Endodermal cell (in vitro differentiated cells): ENCODE results near the gene BARHL1. TPM values are rescaled to one million over a fixed set of nuclear protein-coding genes. Genes with fewer than 3 reads are reported as not detected.
"Not testable (repeated sequence)": the region's sequence is repeated elsewhere in the genome, so short reads cannot be mapped to it uniquely, and the experiment has no call there.

Source experiments
- DNase-seq: peaks from one replicate; pipeline ENCODE4 v3.0.0-alpha.2; 2017
- H3K27ac ChIP-seq: 2 replicates; pipeline ENCODE4 v1.5.1; 2013; ENCODE audit warnings: mild to moderate bottlenecking, low read depth, low read length, moderate library complexity
- H3K27me3 ChIP-seq: 2 replicates; pipeline ENCODE4 v1.6.1; 2013; ENCODE audit warnings: mild to moderate bottlenecking, low read length, moderate library complexity; ENCODE audit not compliant: insufficient read depth, control insufficient read depth, poor library complexity, severe bottlenecking
- H3K36me3 ChIP-seq: 2 replicates; pipeline ENCODE4 v1.7.0; 2013; ENCODE audit warnings: mild to moderate bottlenecking, low read length, moderate library complexity; ENCODE audit not compliant: control insufficient read depth, insufficient read depth
- H3K4me1 ChIP-seq: one replicate; pipeline ENCODE4 v1.7.0; 2013; ENCODE audit warnings: low read length; ENCODE audit not compliant: control insufficient read depth, insufficient read depth
- H3K4me3 ChIP-seq: 2 replicates; pipeline ENCODE4 v1.5.1; 2013; ENCODE audit warnings: mild to moderate bottlenecking, low read length, moderate library complexity
- H3K9ac ChIP-seq: 2 replicates; pipeline ENCODE4 v1.6.1; 2013; ENCODE audit warnings: mild to moderate bottlenecking, low read length, moderate library complexity; ENCODE audit not compliant: poor library complexity, severe bottlenecking; ENCODE audit errors: extremely low read depth
- H3K9me3 ChIP-seq: 2 replicates; pipeline ENCODE4 v1.6.1; 2013; ENCODE audit warnings: mild to moderate bottlenecking, low read length, moderate library complexity; ENCODE audit not compliant: control insufficient read depth
- H3K27ac Mint-ChIP-seq: 2 replicates; pipeline ENCODE4 v1.8.0; 2020; ENCODE audit warnings: mixed read lengths
- H3K27me3 Mint-ChIP-seq: 2 replicates; pipeline ENCODE4 v1.8.0; 2021; ENCODE audit warnings: mild to moderate bottlenecking, mixed read lengths; ENCODE audit not compliant: insufficient read depth
- H3K36me3 Mint-ChIP-seq: 2 replicates; pipeline ENCODE4 v1.8.0; 2020; ENCODE audit warnings: low read depth, mixed read lengths
- H3K4me1 Mint-ChIP-seq: 2 replicates; pipeline ENCODE4 v1.8.0; 2020; ENCODE audit warnings: mixed read lengths
- H3K4me3 Mint-ChIP-seq: 2 replicates; pipeline ENCODE4 v1.8.0; 2020; ENCODE audit warnings: mild to moderate bottlenecking, moderate library complexity, mixed read lengths
- H3K9me3 Mint-ChIP-seq: 2 replicates; pipeline ENCODE4 v1.8.0; 2020; ENCODE audit warnings: mild to moderate bottlenecking, mixed read lengths
- CTCF ChIP-seq: fragments of 200-600 bp; sonication (generic); conservative IDR thresholded peaks from 2 replicates; pipeline ENCODE4 v1.5.0; 2021; ENCODE audit warnings: antibody characterized with exemption, mild to moderate bottlenecking
- WGBS, 2 experiments: methylation state at CpG; one replicate each; pipeline versions ENCODE4 v1.1.5 to v1.1.7; 2013; ENCODE audit warnings: missing lambda C conversion rate in 2 of 2, mixed read lengths in 1 of 2; ENCODE audit not compliant: insufficient coverage in 1 of 2, insufficient read length in 1 of 2; 5-methylcytosine and 5-hydroxymethylcytosine counted together
- total RNA-seq, 2 donors: library from RNA; stranded (reverse); fragmentation: NEBNext Ultra II Directional in 1 of 2; extraction: Animal tissue kit (Norgen Biotek cat#: 25700) in 1 of 2; gene quantifications; 2 replicates in 1 of 2; 3 replicates in 1 of 2; pipeline ENCODE4 v1.2.1, GENCODE V29; 2021

The BARHL1 gene
- total RNA-seq, 2 donors from 2014 or later, result not detected

GRCh38 chr9:132560616-132561202 lies 21.7 kb upstream of the BARHL1 start:
- Mint-ChIP-seq H3K9me3 (peaks cover 16% of the 10 kb centered on the region), H3K4me3 (no peak overlapping the region), H3K4me1 (peaks cover 9% of the 10 kb centered on the region), H3K36me3 (peaks cover 7% of the 10 kb centered on the region), H3K27ac (no peak overlapping the region), H3K27me3 (peaks cover 4% of the 10 kb centered on the region)
- Histone ChIP-seq H3K27ac (no peak overlapping the region), H3K36me3 (no peaks in the 10 kb centered on the region), H3K9ac (no peak overlapping the region), H3K9me3 (peaks cover 8% of the 10 kb centered on the region), H3K4me3 (no peak overlapping the region), H3K27me3 (no peaks in the 10 kb centered on the region), H3K4me1 (no peaks in the 10 kb centered on the region)
- 67 to 83% methylated on average over 14 of the region's 14 CpGs for whole genome bisulfite sequencing, 2 experiments
- no peak for DNase-seq
- no peak for TF ChIP-seq CTCF

- H3K9me3 Mint-ChIP-seq, result peaks cover 16% of the 10 kb centered on the region
- no peak overlapping the region for H3K4me3 Mint-ChIP-seq
- peaks cover 7% of the 10 kb centered on the region for H3K36me3 Mint-ChIP-seq
- no peak overlapping the region for H3K27ac Mint-ChIP-seq
- no peaks in the 10 kb centered on the region for H3K27me3 ChIP-seq
- H3K4me1 ChIP-seq, result no peaks in the 10 kb centered on the region
- H3K4me1 Mint-ChIP-seq, result no peaks in the 10 kb centered on the region
- 91 to 92% methylated on average over 4 of the region's 4 CpGs for WGBS, 2 experiments
- H3K9me3 ChIP-seq, result peaks cover 8% of the 10 kb centered on the region
- H3K36me3 ChIP-seq, result no peaks in the 10 kb centered on the region
- H3K9ac ChIP-seq, result no peak overlapping the region
- TF ChIP-seq CTCF, result no peak
- no peak overlapping the region for H3K27ac ChIP-seq
- peaks cover 4% of the 10 kb centered on the region for H3K27me3 Mint-ChIP-seq
- H3K4me3 ChIP-seq, result no peak overlapping the region
- DNase-seq, result no peak
These were observed 20.2 kb upstream of the BARHL1 start for GRCh38 chr9:132562306-132562573.

GRCh38 chr9:132564526-132564925 lies 17.9 kb upstream of the BARHL1 start:
- Histone ChIP-seq H3K4me1 (no peaks in the 10 kb centered on the region), H3K27ac (no peak overlapping the region), H3K4me3 (no peak overlapping the region), H3K36me3 (no peaks in the 10 kb centered on the region), H3K27me3 (no peaks in the 10 kb centered on the region), H3K9me3 (peaks cover 4% of the 10 kb centered on the region), H3K9ac (no peak overlapping the region)
- Mint-ChIP-seq H3K36me3 (peaks cover 2% of the 10 kb centered on the region), H3K27ac (no peak overlapping the region), H3K27me3 (peaks cover 4% of the 10 kb centered on the region), H3K4me1 (no peaks in the 10 kb centered on the region), H3K9me3 (peaks cover 7% of the 10 kb centered on the region), H3K4me3 (no peak overlapping the region)
- DNase-seq, result no peak
- 77 to 88% methylated on average over 6 of the region's 6 CpGs for WGBS, 2 experiments
- no peak for TF ChIP-seq CTCF

GRCh38 chr9:132568787-132569186 lies 13.6 kb upstream of the BARHL1 start:
- not testable (repeated sequence) for H3K36me3 ChIP-seq, DNase-seq, H3K36me3 Mint-ChIP-seq, H3K27ac Mint-ChIP-seq, H3K4me1 ChIP-seq, H3K27me3 Mint-ChIP-seq, H3K4me1 Mint-ChIP-seq, H3K27ac ChIP-seq, H3K4me3 Mint-ChIP-seq, H3K4me3 ChIP-seq, H3K9me3 ChIP-seq, H3K9ac ChIP-seq, H3K27me3 ChIP-seq, H3K9me3 Mint-ChIP-seq
- WGBS, 2 experiments, result 93% methylated on average over 2 of the region's 2 CpGs; no CpG with 5 or more reads in 1 of the 2 experiments
